Neural cell (in vitro differentiated cells): ENCODE measurements around the gene QARS1. TPM values are rescaled to one million over a fixed set of nuclear protein-coding genes. Genes with fewer than 3 reads are reported as not detected.

Experiments used
- H2AFZ ChIP-seq: fragments of 200-600, 300-800 bp; sonication (generic), shearing (Covaris generic); 2 replicates; pipeline ENCODE4 v1.6.0; 2014; ENCODE audit warnings: low read depth, mild to moderate bottlenecking, antibody characterized with exemption, low read length, moderate library complexity
- H3F3A ChIP-seq: fragments of 200-600 bp; shearing (Covaris generic); 2 replicates; pipeline ENCODE4 v1.6.1; 2016; ENCODE audit warnings: mild to moderate bottlenecking, moderate library complexity, mixed read lengths, antibody characterized with exemption, low read length; ENCODE audit not compliant: insufficient read depth, poor library complexity, severe bottlenecking
- H3K27ac ChIP-seq: fragments of 200-600, 300-800 bp; sonication (generic), shearing (Covaris generic); 2 replicates; pipeline ENCODE4 v1.5.1; 2014; ENCODE audit warnings: mild to moderate bottlenecking, low read length, moderate library complexity
- H3K27me3 ChIP-seq: fragments of 300-800, 200-600 bp; sonication (generic), shearing (Covaris generic); 2 replicates; pipeline ENCODE4 v1.6.0; 2014; ENCODE audit warnings: mild to moderate bottlenecking, low read depth, low read length, moderate library complexity; ENCODE audit not compliant: insufficient read depth
- H3K36me3 ChIP-seq: fragments of 300-800, 200-600 bp; sonication (generic), shearing (Covaris generic); 2 replicates; pipeline ENCODE4 v1.5.1; 2014; ENCODE audit warnings: mild to moderate bottlenecking, antibody characterized with exemption, low read length, moderate library complexity; ENCODE audit not compliant: insufficient read depth
- H3K4me2 ChIP-seq: fragments of 300-800, 200-600 bp; sonication (generic), shearing (Covaris generic); 2 replicates; pipeline ENCODE4 v1.6.0; 2014; ENCODE audit warnings: mild to moderate bottlenecking, low read length
- H3K4me3 ChIP-seq: fragments of 300-800, 200-600 bp; sonication (generic), shearing (Covaris generic); 2 replicates; pipeline ENCODE4 v1.5.1; 2014; ENCODE audit warnings: mild to moderate bottlenecking, low read length, moderate library complexity
- H3K79me2 ChIP-seq: fragments of 200-600 bp; shearing (Covaris generic); replicated peaks from 2 replicates; pipeline ENCODE4 v1.6.0; 2014; ENCODE audit warnings: mild to moderate bottlenecking, low read length, moderate library complexity; ENCODE audit not compliant: insufficient read depth
- H3K9ac ChIP-seq: fragments of 300-800, 200-600 bp; sonication (generic), shearing (Covaris generic); 2 replicates; pipeline ENCODE4 v1.6.1; 2016; ENCODE audit warnings: mild to moderate bottlenecking, low read length, mixed read lengths
- H3K9me2 ChIP-seq: fragments of 200-600 bp; shearing (Covaris generic); 2 replicates; pipeline ENCODE4 v1.6.1; 2016; ENCODE audit warnings: mild to moderate bottlenecking, low read length, mixed read lengths; ENCODE audit not compliant: insufficient read depth
- H3K9me3 ChIP-seq: fragments of 200-600, 300-800 bp; sonication (generic), shearing (Covaris generic); 2 replicates; pipeline ENCODE4 v1.6.1; 2016; ENCODE audit warnings: mild to moderate bottlenecking, mixed run types, low read length, moderate library complexity, mixed read lengths
- H4K20me1 ChIP-seq: fragments of 200-600 bp; shearing (Covaris generic); 2 replicates; pipeline ENCODE4 v1.6.1; 2016; ENCODE audit warnings: mild to moderate bottlenecking, mixed run types; ENCODE audit not compliant: insufficient read depth
- EP300 ChIP-seq: fragments of 450-650 bp; conservative IDR thresholded peaks from 2 replicates; pipeline ENCODE4 v1.6.1; 2014; ENCODE audit warnings: antibody characterized with exemption, mild to moderate bottlenecking, moderate library complexity; ENCODE audit not compliant: poor library complexity, severe bottlenecking
- EZH2 ChIP-seq: fragments of 200-600, 300-800 bp; shearing (Covaris generic), sonication (generic); IDR thresholded peaks from 2 replicates; pipeline ENCODE4 v1.6.1; 2014; ENCODE audit warnings: antibody characterized with exemption, low read length, borderline replicate concordance, mild to moderate bottlenecking; ENCODE audit not compliant: insufficient read depth, poor library complexity, severe bottlenecking
- MXI1 ChIP-seq: fragments of 450-650 bp; conservative IDR thresholded peaks from 2 replicates; pipeline ENCODE4 v1.6.1; 2014; ENCODE audit warnings: antibody characterized with exemption, mild to moderate bottlenecking; ENCODE audit not compliant: poor library complexity, severe bottlenecking
- POLR2AphosphoS5 ChIP-seq: IDR thresholded peaks from 2 replicates; pipeline ENCODE4 v1.6.1; 2012
- RAD21 ChIP-seq: fragments of 450-650 bp; conservative IDR thresholded peaks from 2 replicates; pipeline ENCODE4 v1.6.1; 2014; ENCODE audit warnings: antibody characterized with exemption, mild to moderate bottlenecking, moderate library complexity
- SMC3 ChIP-seq: fragments of 450-650 bp; conservative IDR thresholded peaks from 2 replicates; pipeline ENCODE4 v1.6.1; 2014; ENCODE audit warnings: antibody characterized with exemption, mild to moderate bottlenecking, moderate library complexity; ENCODE audit not compliant: poor library complexity
- TAF1 ChIP-seq: IDR thresholded peaks from 2 replicates; pipeline ENCODE4 v1.6.1; 2012; ENCODE audit warnings: low read depth
- polyA plus RNA-seq: library from polyadenylated mRNA; depleted of rRNA; stranded (reverse); fragments of >200 nt; gene quantifications from 2 replicates; pipeline ENCODE4 v1.2.3, GENCODE V29; 2014
- TF ChIP-seq, protein P1 (sequence below): fragments of 450-650 bp; IDR thresholded peaks from 2 replicates; pipeline ENCODE4 v1.5.1; 2014; ENCODE audit warnings: antibody characterized with exemption, mild to moderate bottlenecking, moderate library complexity; ENCODE audit not compliant: poor library complexity, severe bottlenecking
- TF ChIP-seq, protein P2 (sequence below): IDR thresholded peaks from 2 replicates; pipeline ENCODE4 v1.6.1; 2012; ENCODE audit warnings: borderline replicate concordance

Gene QARS1
- polyA plus RNA-seq, 1 donor from 2014 or later = 174 TPM

DNA sequence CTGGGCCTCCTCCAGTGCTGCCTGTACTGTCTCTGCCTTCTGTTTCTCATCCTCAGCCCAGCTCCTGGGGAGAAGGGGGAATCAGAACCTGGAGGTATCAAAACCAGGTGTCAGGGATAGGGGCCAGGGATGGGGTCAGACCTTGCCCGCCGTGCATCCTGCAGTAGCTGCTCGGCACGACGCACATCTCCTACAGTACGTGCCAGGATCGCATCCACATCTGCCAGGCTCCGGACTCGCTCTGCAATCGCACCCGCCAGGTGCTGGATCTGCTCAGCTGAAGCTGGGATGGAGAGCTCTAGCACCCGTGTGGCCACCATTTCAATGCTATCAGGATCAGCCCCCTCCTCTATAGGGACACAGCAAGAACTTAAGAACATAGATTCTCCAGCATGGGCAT, 17.5 kb upstream of the QARS1 start:
- Histone ChIP-seq H3F3A (no peaks in the 10 kb centered on the region), H3K36me3 (no peaks in the 10 kb centered on the region), H3K27me3 (no peaks in the 10 kb centered on the region), H3K9ac (no peak overlapping the region), H2AFZ (no peak overlapping the region), H4K20me1 (no peaks in the 10 kb centered on the region), H3K4me3 (no peak overlapping the region), H3K9me2 (no peaks in the 10 kb centered on the region), H3K4me2 (no peak overlapping the region), H3K79me2 (peaks cover 15% of the 10 kb centered on the region), H3K9me3 (no peaks in the 10 kb centered on the region), H3K27ac (no peak overlapping the region)
- no peak for TF ChIP-seq EP300
- no peak for TF ChIP-seq TAF1
- TF ChIP-seq POLR2AphosphoS5 = no peak
- TF ChIP-seq MXI1 = no peak
- no peak for TF ChIP-seq SMC3
- TF ChIP-seq, protein P1, sequence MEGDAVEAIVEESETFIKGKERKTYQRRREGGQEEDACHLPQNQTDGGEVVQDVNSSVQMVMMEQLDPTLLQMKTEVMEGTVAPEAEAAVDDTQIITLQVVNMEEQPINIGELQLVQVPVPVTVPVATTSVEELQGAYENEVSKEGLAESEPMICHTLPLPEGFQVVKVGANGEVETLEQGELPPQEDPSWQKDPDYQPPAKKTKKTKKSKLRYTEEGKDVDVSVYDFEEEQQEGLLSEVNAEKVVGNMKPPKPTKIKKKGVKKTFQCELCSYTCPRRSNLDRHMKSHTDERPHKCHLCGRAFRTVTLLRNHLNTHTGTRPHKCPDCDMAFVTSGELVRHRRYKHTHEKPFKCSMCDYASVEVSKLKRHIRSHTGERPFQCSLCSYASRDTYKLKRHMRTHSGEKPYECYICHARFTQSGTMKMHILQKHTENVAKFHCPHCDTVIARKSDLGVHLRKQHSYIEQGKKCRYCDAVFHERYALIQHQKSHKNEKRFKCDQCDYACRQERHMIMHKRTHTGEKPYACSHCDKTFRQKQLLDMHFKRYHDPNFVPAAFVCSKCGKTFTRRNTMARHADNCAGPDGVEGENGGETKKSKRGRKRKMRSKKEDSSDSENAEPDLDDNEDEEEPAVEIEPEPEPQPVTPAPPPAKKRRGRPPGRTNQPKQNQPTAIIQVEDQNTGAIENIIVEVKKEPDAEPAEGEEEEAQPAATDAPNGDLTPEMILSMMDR = no peak
- no peak for TF ChIP-seq RAD21
- TF ChIP-seq, protein P2, sequence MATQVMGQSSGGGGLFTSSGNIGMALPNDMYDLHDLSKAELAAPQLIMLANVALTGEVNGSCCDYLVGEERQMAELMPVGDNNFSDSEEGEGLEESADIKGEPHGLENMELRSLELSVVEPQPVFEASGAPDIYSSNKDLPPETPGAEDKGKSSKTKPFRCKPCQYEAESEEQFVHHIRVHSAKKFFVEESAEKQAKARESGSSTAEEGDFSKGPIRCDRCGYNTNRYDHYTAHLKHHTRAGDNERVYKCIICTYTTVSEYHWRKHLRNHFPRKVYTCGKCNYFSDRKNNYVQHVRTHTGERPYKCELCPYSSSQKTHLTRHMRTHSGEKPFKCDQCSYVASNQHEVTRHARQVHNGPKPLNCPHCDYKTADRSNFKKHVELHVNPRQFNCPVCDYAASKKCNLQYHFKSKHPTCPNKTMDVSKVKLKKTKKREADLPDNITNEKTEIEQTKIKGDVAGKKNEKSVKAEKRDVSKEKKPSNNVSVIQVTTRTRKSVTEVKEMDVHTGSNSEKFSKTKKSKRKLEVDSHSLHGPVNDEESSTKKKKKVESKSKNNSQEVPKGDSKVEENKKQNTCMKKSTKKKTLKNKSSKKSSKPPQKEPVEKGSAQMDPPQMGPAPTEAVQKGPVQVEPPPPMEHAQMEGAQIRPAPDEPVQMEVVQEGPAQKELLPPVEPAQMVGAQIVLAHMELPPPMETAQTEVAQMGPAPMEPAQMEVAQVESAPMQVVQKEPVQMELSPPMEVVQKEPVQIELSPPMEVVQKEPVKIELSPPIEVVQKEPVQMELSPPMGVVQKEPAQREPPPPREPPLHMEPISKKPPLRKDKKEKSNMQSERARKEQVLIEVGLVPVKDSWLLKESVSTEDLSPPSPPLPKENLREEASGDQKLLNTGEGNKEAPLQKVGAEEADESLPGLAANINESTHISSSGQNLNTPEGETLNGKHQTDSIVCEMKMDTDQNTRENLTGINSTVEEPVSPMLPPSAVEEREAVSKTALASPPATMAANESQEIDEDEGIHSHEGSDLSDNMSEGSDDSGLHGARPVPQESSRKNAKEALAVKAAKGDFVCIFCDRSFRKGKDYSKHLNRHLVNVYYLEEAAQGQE = no peak
- no peak for TF ChIP-seq EZH2

DNA sequence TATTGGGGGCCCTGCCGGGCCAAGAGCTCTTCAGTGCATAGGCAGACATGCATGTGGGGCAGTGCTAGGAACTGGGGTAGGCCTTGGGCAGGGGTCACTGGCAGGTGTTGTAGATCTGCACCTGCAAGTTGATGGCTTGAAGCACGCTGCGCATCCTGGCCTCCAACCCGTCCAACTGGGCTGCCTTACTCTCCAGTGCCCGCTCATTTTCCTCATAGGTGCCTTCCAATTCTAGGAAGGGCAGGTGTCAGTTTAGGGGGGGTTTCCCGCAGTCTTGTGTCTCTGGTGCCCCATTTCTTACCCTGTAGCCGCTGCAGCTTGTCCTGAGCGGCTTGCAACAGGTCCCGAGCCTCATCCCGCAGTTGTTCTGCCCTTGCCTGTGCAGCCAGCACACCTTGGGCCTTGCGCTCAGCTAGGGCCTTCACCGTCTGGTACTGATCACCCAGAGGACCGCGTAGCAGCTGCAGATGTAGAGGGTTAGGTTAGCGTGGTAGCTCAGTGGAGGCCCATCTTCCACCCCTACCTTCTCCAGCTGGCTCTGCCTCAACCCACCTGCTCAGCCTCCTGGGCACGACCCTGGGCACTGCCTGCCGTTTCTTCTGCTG, 16.7 kb upstream of the QARS1 start:
- H3K4me2 ChIP-seq = no peak overlapping the region
- no peaks in the 10 kb centered on the region for H4K20me1 ChIP-seq
- H3K79me2 ChIP-seq = peaks cover 15% of the 10 kb centered on the region
- H3K9ac ChIP-seq = peak overlapping the region; percentile 97
- H3K9me2 ChIP-seq = no peaks in the 10 kb centered on the region
- TF ChIP-seq MXI1 = no peak
- TF ChIP-seq RAD21 = no peak
- no peak for TF ChIP-seq EP300
- TF ChIP-seq, protein P1 = no peak
- TF ChIP-seq, protein P2 = no peak
- no peak for TF ChIP-seq SMC3
- TF ChIP-seq POLR2AphosphoS5 = no peak
- no peak for TF ChIP-seq TAF1
- no peak for TF ChIP-seq EZH2
- H3K4me3 ChIP-seq = peak overlapping the region; percentile 100
- H3K27ac ChIP-seq = peak overlapping the region; percentile 92
- H3K36me3 ChIP-seq = no peaks in the 10 kb centered on the region
- H3K27me3 ChIP-seq = no peaks in the 10 kb centered on the region
- no peaks in the 10 kb centered on the region for H3K9me3 ChIP-seq
- peak overlapping the region; percentile 73 for H2AFZ ChIP-seq
- no peaks in the 10 kb centered on the region for H3F3A ChIP-seq
